BLaER1 (cell line): ENCODE results near the gene SHISAL1.
"Not testable (repeated sequence)": the region's sequence is repeated elsewhere in the genome, so short reads cannot be mapped to it uniquely, and the experiment has no call there.

Experiments
- H3K27ac ChIP-seq: shearing (Covaris generic); formaldehyde crosslinking; 2 replicates; pipeline ENCODE4 v1.8.1; 2022
- H3K27me3 ChIP-seq: shearing (Covaris generic); formaldehyde crosslinking; 2 replicates; pipeline ENCODE4 v1.8.1; 2022
- H3K36me3 ChIP-seq: shearing (Covaris generic); formaldehyde crosslinking; 2 replicates; pipeline ENCODE4 v1.8.1; 2022
- H3K4me1 ChIP-seq: shearing (Covaris generic); formaldehyde crosslinking; 2 replicates; pipeline ENCODE4 v1.8.1; 2022
- H3K4me2 ChIP-seq: shearing (Covaris generic); formaldehyde crosslinking; 2 replicates; pipeline ENCODE4 v1.8.1; 2022
- H3K4me3 ChIP-seq: shearing (Covaris generic); formaldehyde crosslinking; 2 replicates; pipeline ENCODE4 v1.8.1; 2022
- H3K9ac ChIP-seq: shearing (Covaris generic); formaldehyde crosslinking; 2 replicates; pipeline ENCODE4 v1.8.1; 2022
- H3K9me3 ChIP-seq: shearing (Covaris generic); formaldehyde crosslinking; 2 replicates; pipeline ENCODE4 v1.8.1; 2022
- H4K20me1 ChIP-seq: shearing (Covaris generic); formaldehyde crosslinking; 2 replicates; pipeline ENCODE4 v1.8.1; 2022
- Cebpa-rat ChIP-seq: shearing (Covaris generic); IDR thresholded peaks from 2 replicates; pipeline ENCODE4 v1.8.1; 2022

The SHISAL1 gene

DNA sequence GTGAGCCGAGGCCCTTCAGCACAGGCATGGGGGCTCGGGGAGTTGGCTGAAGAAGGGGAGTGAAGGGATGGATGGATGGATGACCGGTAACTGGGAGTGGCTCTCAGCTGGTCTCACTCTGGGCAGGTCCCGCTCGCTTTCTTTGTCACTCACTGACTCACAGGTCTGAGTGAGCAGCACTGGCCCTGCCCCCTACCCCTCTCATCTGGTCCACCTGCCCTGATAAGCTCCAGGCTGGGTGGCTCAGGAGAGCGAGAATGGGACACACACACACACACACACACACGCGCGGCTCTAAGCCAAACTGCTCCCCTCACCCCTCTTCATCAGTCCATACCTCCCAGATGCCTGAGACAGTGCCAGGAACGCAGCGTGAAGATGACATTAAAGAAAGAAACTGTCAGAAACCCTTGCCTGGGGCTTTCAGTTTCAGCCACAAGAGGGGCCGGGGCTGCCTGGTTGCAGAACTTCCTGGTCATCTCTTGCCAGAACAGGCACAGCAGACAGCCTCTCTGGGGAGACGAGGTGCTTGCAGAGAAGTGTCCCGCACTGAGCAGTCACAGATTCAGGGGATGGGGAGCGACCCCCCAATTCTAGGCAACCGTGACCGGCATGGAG lies 16.5 kb upstream of the SHISAL1 start:
- Histone ChIP-seq H3K36me3 (no peaks in the 10 kb centered on the region), H3K9me3 (no peaks in the 10 kb centered on the region), H3K27ac (no peak overlapping the region), H3K9ac (no peak overlapping the region), H3K4me1 (peaks cover 47% of the 10 kb centered on the region), H3K27me3 (peaks cover 97% of the 10 kb centered on the region), H3K4me2 (peak overlapping the region; percentile 78), H3K4me3 (no peak overlapping the region), H4K20me1 (peaks cover 51% of the 10 kb centered on the region)
- TF ChIP-seq Cebpa-rat: no peak

DNA sequence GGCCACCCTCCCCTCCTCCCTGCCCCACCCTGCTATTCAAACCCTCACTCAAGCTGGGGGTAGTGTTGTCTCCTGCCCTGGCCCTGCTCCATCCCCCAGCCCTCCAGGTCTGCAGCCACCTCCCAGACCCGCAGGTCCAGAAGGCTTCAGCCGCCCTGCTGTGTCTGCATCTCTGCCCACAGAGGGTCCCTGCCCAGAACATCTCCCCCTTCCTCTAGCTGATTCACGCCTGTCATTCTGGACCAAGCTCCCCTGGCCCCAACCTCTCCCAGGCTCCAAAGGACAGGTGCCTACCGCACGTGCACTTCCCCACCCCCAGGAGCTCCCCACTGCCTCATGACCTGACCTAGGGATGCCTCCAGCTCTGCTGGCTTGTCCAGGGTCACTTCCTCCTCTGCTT lies 16.0 kb upstream of the SHISAL1 start:
- Histone ChIP-seq H3K9ac (no peak overlapping the region), H3K27me3 (peaks cover 97% of the 10 kb centered on the region), H4K20me1 (peaks cover 49% of the 10 kb centered on the region), H3K4me2 (peak overlapping the region; percentile 78), H3K27ac (no peak overlapping the region), H3K9me3 (no peaks in the 10 kb centered on the region), H3K4me1 (peaks cover 47% of the 10 kb centered on the region), H3K4me3 (no peak overlapping the region), H3K36me3 (no peaks in the 10 kb centered on the region)
- no peak for TF ChIP-seq Cebpa-rat

DNA sequence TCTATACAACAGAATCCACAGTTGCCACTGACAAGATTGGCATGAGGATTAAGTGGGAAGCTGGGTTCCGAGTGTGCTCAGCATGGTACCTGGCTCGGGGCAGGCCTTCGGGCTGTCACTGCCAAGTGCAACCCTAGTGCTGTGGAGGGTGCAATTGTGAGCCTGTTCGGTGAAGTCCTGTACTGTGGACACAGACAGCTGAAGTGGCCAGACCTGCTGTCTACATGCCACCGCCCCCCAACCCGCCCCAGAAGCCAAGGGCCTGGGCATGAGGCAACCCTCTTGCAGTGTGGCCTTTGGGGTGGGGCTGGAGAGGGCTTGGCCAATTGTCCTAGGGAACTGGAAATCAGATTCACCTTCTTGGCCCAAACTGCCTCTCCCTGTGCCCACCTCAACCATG lies 15.6 kb upstream of the SHISAL1 start:
- H3K36me3 ChIP-seq: no peaks in the 10 kb centered on the region
- no peaks in the 10 kb centered on the region for H3K9me3 ChIP-seq
- no peak overlapping the region for H3K4me3 ChIP-seq
- H3K27me3 ChIP-seq: peaks cover 93% of the 10 kb centered on the region
- no peak for TF ChIP-seq Cebpa-rat
- H3K4me2 ChIP-seq: peak overlapping the region; percentile 78; the same call in 1 of the 2 replicates
- no peak overlapping the region for H3K27ac ChIP-seq
- no peak overlapping the region for H3K9ac ChIP-seq
- peaks cover 47% of the 10 kb centered on the region for H3K4me1 ChIP-seq
- peaks cover 44% of the 10 kb centered on the region for H4K20me1 ChIP-seq

DNA sequence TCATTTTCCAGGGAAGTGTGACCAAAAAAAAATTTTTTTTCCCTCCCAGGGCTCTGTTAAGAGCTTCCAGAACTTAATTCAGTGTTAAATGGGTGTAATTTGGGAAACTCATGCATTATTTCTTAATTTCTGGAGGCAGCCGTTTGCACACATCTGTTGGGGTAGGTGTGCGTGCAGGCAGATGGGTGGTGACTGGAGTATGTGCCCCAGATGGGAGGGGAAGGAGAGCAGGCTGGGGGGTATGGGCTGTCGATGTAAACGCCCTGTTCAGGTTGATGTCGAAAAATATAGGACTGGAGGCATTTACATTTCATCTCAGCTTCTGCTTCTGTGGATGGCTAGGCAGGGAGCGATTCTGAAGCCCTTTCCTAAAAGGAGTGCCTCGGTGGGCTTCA lies 13.7 kb upstream of the SHISAL1 start:
- Histone ChIP-seq H3K36me3 (no peaks in the 10 kb centered on the region), H3K4me1 (peaks cover 41% of the 10 kb centered on the region), H3K27ac (no peak overlapping the region), H4K20me1 (peaks cover 31% of the 10 kb centered on the region), H3K4me3 (peak overlapping the region; percentile 58), H3K27me3 (peaks cover 78% of the 10 kb centered on the region), H3K4me2 (peak overlapping the region; percentile 77), H3K9ac (peak overlapping the region; percentile 23; the same call in 1 of the 2 replicates), H3K9me3 (no peaks in the 10 kb centered on the region)
- no peak for TF ChIP-seq Cebpa-rat

DNA sequence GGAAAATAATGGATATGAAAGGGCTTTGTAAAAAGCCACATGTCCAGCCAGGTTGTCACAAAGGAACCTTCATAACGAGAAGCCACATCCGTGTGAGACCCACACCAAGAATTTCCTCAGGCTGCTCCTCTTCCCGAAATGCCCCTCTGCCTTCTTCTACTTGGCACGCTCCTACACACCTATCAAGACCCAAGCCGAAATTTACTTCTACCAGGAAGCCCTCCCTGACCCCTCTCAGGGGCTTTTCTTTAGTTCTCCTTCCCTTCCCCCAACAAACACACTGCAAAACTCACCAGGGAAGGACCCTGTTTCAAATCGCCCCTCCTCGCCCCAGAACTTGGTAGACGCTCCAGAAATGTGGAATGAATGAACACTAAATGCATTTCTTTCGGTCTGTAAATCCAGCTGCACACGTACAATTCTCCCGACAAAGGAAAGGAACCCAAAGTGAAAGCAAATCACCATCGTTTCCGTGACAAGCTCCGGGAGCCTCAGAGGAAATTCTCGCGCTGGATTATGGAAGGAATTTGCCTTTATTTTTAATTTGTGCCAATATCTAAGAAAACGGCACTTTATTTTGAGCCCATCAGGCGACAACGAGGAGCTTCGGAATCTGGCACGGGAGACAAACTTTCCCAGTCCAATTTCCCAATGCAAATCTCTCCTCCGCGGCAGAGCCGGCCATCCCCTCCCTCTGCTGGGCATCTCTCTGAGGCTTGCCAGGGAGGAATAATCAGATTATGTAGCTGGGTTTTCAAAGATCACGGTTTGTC lies 13.2 kb upstream of the SHISAL1 start:
- Histone ChIP-seq H3K4me1 (peaks cover 40% of the 10 kb centered on the region), H3K9ac (peak overlapping the region; percentile 23; the same call in 1 of the 2 replicates), H3K4me2 (peak overlapping the region; percentile 77), H4K20me1 (peaks cover 29% of the 10 kb centered on the region), H3K4me3 (peak overlapping the region; percentile 58), H3K27ac (no peak overlapping the region), H3K9me3 (no peaks in the 10 kb centered on the region), H3K36me3 (no peaks in the 10 kb centered on the region), H3K27me3 (peaks cover 72% of the 10 kb centered on the region)
- no peak for TF ChIP-seq Cebpa-rat

- not testable (repeated sequence) for H3K9me3 ChIP-seq, H3K4me3 ChIP-seq, H3K4me2 ChIP-seq, H4K20me1 ChIP-seq, H3K9ac ChIP-seq, H3K27ac ChIP-seq, H3K36me3 ChIP-seq
- Histone ChIP-seq H3K4me1 (peaks cover 14% of the 10 kb centered on the region), H3K27me3 (peaks cover 50% of the 10 kb centered on the region)
These were observed 10.5 kb upstream of the SHISAL1 start for GRCh38 chr22:44323140-44323790.

DNA sequence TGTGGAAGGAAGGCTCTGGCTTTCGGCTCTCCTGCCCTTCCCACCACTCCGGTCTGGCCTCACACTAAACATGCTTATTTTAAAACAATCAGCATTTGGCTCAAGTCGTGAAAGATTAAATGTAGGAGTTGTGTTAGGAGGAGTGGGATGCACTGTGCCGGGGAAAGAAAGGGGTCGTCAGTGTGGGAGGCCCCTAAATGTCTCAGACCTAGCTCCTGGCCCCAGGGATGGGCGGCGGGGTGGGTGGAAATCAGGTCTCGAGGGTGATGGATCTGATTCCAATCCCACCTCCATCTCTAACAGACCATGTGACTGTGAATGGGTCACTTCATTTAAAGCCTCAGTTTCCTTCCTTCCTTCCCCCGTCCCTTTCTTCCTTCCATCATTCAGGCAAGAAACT lies 6.9 kb upstream of the SHISAL1 start:
- H3K4me1 ChIP-seq: peaks cover 2% of the 10 kb centered on the region; the same call in 1 of the 2 replicates
- no peak overlapping the region for H3K27ac ChIP-seq
- H3K36me3 ChIP-seq: no peaks in the 10 kb centered on the region
- no peak overlapping the region for H3K9ac ChIP-seq
- H3K4me2 ChIP-seq: no peak overlapping the region
- no peaks in the 10 kb centered on the region; the same call in 1 of the 2 replicates for H4K20me1 ChIP-seq
- peaks cover 16% of the 10 kb centered on the region; the same call in 1 of the 2 replicates for H3K27me3 ChIP-seq
- no peak overlapping the region for H3K4me3 ChIP-seq
- no peak for TF ChIP-seq Cebpa-rat
- H3K9me3 ChIP-seq: no peaks in the 10 kb centered on the region

GRCh38 chr22:44318751-44319150 lies 6.0 kb upstream of the SHISAL1 start:
- no peak overlapping the region for H3K9ac ChIP-seq
- H3K27ac ChIP-seq: no peak overlapping the region
- no peaks in the 10 kb centered on the region; the same call in 1 of the 2 replicates for H4K20me1 ChIP-seq
- H3K27me3 ChIP-seq: peaks cover 8% of the 10 kb centered on the region; the same call in 1 of the 2 replicates
- H3K36me3 ChIP-seq: no peaks in the 10 kb centered on the region
- peaks cover 6% of the 10 kb centered on the region; the same call in 1 of the 2 replicates for H3K4me1 ChIP-seq
- no peak overlapping the region for H3K4me3 ChIP-seq
- no peaks in the 10 kb centered on the region for H3K9me3 ChIP-seq
- no peak overlapping the region for H3K4me2 ChIP-seq
- no peak for TF ChIP-seq Cebpa-rat

DNA sequence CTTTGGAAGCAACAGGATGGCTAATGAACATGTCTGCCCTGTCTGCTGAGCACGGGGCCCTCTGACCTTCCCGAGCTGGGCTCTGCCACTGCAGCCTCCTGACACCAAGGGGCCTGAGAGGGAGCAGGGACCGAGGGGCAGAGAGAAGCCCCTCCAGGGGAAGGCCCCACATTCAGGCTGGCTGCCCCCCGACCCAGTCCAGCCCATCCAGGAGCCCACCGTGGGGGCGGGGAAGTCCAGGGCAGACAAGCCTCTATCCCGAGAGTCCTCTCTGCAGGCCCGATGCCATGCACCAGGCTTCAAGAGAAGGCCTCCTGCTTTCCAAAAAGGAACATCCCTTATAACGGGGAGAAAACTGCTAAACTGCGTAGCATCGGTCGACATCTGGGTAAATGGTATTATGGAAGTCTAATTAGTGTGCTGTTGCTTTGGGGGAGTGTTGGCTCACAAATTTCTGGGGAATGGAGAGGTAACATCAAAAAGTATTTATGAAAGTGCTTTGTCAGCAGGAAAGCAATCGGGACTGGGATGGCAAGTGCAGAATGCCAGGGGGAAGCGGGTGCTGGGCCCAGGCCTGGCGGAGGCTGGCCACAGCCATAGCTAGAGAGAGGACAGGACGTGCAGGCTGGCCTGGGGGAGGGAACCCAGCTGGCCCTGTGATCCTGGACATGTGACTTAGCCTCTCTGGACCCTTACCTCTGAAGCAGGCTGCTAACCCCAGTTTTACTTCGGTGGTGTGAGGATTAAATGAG lies 5.3 kb upstream of the SHISAL1 start:
- Histone ChIP-seq H3K36me3 (no peaks in the 10 kb centered on the region), H3K27me3 (peaks cover 8% of the 10 kb centered on the region; the same call in 1 of the 2 replicates), H3K4me3 (no peak overlapping the region), H3K9me3 (no peaks in the 10 kb centered on the region), H3K4me2 (no peak overlapping the region), H3K27ac (no peak overlapping the region), H4K20me1 (no peaks in the 10 kb centered on the region; the same call in 1 of the 2 replicates), H3K4me1 (peaks cover 6% of the 10 kb centered on the region; the same call in 1 of the 2 replicates), H3K9ac (no peak overlapping the region)
- TF ChIP-seq Cebpa-rat: no peak
